Mesendoderm (in vitro differentiated cells): Measurements from ENCODE around the gene CA10.

ENCODE experiments used
- DNase-seq: peaks from one replicate; pipeline ENCODE4 v3.0.0; 2013
- H2AK5ac ChIP-seq: 2 replicates; pipeline ENCODE4 v1.6.1; 2013; ENCODE audit warnings: low read length, inconsistent platforms
- H2BK120ac ChIP-seq: 2 replicates; pipeline ENCODE4 v1.6.1; 2013; ENCODE audit warnings: low read depth, mild to moderate bottlenecking, low read length, moderate library complexity, mixed read lengths
- H2BK15ac ChIP-seq: replicated peaks from 2 replicates; pipeline ENCODE4 v1.6.1; 2013; ENCODE audit warnings: low read depth, mild to moderate bottlenecking, moderate library complexity
- H2BK5ac ChIP-seq: 2 replicates; pipeline ENCODE4 v1.6.1; 2013; ENCODE audit warnings: low read length, inconsistent platforms
- H3K18ac ChIP-seq: 2 replicates; pipeline ENCODE4 v1.6.1; 2013; ENCODE audit warnings: mild to moderate bottlenecking, low read length, mixed read lengths
- H3K23ac ChIP-seq: one replicate; pipeline ENCODE4 v1.6.1; 2013; ENCODE audit warnings: low read length
- H3K27ac ChIP-seq: 2 replicates; pipeline ENCODE4 v1.5.1; 2013; ENCODE audit warnings: low read depth, mild to moderate bottlenecking, inconsistent platforms, low read length, moderate library complexity
- H3K27me3 ChIP-seq: 2 replicates; pipeline ENCODE4 v1.6.1; 2013; ENCODE audit warnings: low read length, control low read depth, mild to moderate bottlenecking, inconsistent platforms; ENCODE audit not compliant: insufficient read depth, poor library complexity
- H3K36me3 ChIP-seq: 2 replicates; pipeline ENCODE4 v1.6.1; 2013; ENCODE audit warnings: low read length, inconsistent platforms; ENCODE audit not compliant: control insufficient read depth, insufficient read depth
- H3K4ac ChIP-seq: one replicate; pipeline ENCODE4 v1.6.1; 2013; ENCODE audit warnings: low read depth, mild to moderate bottlenecking, low read length, moderate library complexity
- H3K4me1 ChIP-seq: 2 replicates; pipeline ENCODE4 v1.6.1; 2013; ENCODE audit warnings: low read depth, low read length, inconsistent platforms; ENCODE audit not compliant: control insufficient read depth
- H3K4me2 ChIP-seq: 2 replicates; pipeline ENCODE4 v1.6.1; 2013; ENCODE audit warnings: low read length
- H3K4me3 ChIP-seq: 2 replicates; pipeline ENCODE4 v1.5.1; 2013; ENCODE audit warnings: mild to moderate bottlenecking, low read length
- H3K56ac ChIP-seq: one replicate; pipeline ENCODE4 v1.6.1; 2013; ENCODE audit warnings: low read length
- H3K79me1 ChIP-seq: 2 replicates; pipeline ENCODE4 v1.6.1; 2013; ENCODE audit warnings: low read length, inconsistent platforms
- H3K79me2 ChIP-seq: 2 replicates; pipeline ENCODE4 v1.6.1; 2013; ENCODE audit warnings: mild to moderate bottlenecking, low read length; ENCODE audit not compliant: control insufficient read depth, insufficient read depth
- H3K9ac ChIP-seq: 2 replicates; pipeline ENCODE4 v1.6.1; 2013; ENCODE audit warnings: low read length, inconsistent platforms
- H4K5ac ChIP-seq: one replicate; pipeline ENCODE4 v1.6.1; 2013; ENCODE audit warnings: low read length
- H4K8ac ChIP-seq: one replicate; pipeline ENCODE4 v1.6.1; 2013; ENCODE audit warnings: low read depth, mild to moderate bottlenecking, control low read depth, low read length, moderate library complexity
- WGBS: extraction: QIAGEN DNeasy Blood & Tissue Kit; methylation state at CpG from one replicate; pipeline ENCODE4 v1.1.7; 2013; ENCODE audit warnings: low lambda C conversion rate, missing lambda C conversion rate; ENCODE audit not compliant: insufficient coverage; ENCODE audit errors: extremely low coverage; 5-methylcytosine and 5-hydroxymethylcytosine counted together

CA10 gene

GRCh38 chr17:51685287-51685909 is 473.1 kb downstream of the CA10 start:
- H3K4me3 ChIP-seq = no peak overlapping the region
- no peak overlapping the region for H3K23ac ChIP-seq
- H3K4me1 ChIP-seq = no peaks in the 10 kb centered on the region
- no peak overlapping the region for H3K56ac ChIP-seq
- H3K4me2 ChIP-seq = no peak overlapping the region
- H2AK5ac ChIP-seq = no peak overlapping the region
- WGBS = no CpG with 5 or more reads among the region's 2 CpGs
- H3K18ac ChIP-seq = no peak overlapping the region
- H3K79me1 ChIP-seq = no peaks in the 10 kb centered on the region
- no peak overlapping the region for H3K27ac ChIP-seq
- no peak overlapping the region for H4K8ac ChIP-seq
- H2BK120ac ChIP-seq = no peak overlapping the region
- H2BK5ac ChIP-seq = no peak overlapping the region
- H3K27me3 ChIP-seq = no peaks in the 10 kb centered on the region
- H3K36me3 ChIP-seq = no peaks in the 10 kb centered on the region
- no peak overlapping the region for H2BK15ac ChIP-seq
- DNase-seq = no peak
- H3K79me2 ChIP-seq = no peaks in the 10 kb centered on the region
- H3K9ac ChIP-seq = no peak overlapping the region
- no peak overlapping the region for H4K5ac ChIP-seq
- H3K4ac ChIP-seq = no peak overlapping the region

- no peak overlapping the region for H2BK15ac ChIP-seq
- DNase-seq = no peak
- H3K18ac ChIP-seq = no peak overlapping the region
- H3K27me3 ChIP-seq = no peaks in the 10 kb centered on the region
- H3K4me1 ChIP-seq = no peaks in the 10 kb centered on the region
- H3K79me1 ChIP-seq = no peaks in the 10 kb centered on the region
- H2BK120ac ChIP-seq = no peak overlapping the region
- no peak overlapping the region for H3K9ac ChIP-seq
- no peaks in the 10 kb centered on the region for H3K36me3 ChIP-seq
- H3K27ac ChIP-seq = no peak overlapping the region
- no peak overlapping the region for H3K56ac ChIP-seq
- no peak overlapping the region for H3K23ac ChIP-seq
- H3K4me3 ChIP-seq = no peak overlapping the region
- no peak overlapping the region for H4K8ac ChIP-seq
- H3K79me2 ChIP-seq = no peaks in the 10 kb centered on the region
- no CpG with 5 or more reads among the region's 5 CpGs for WGBS
- no peak overlapping the region for H3K4ac ChIP-seq
- H2BK5ac ChIP-seq = no peak overlapping the region
- H2AK5ac ChIP-seq = no peak overlapping the region
- H4K5ac ChIP-seq = no peak overlapping the region
- H3K4me2 ChIP-seq = no peak overlapping the region
These were observed 474.3 kb downstream of the CA10 start for GRCh38 chr17:51684214-51684613.

- H3K4me3 ChIP-seq = no peak overlapping the region
- H3K23ac ChIP-seq = no peak overlapping the region
- no peak overlapping the region for H3K4ac ChIP-seq
- no peak overlapping the region for H2BK5ac ChIP-seq
- no peak overlapping the region for H3K27ac ChIP-seq
- no peaks in the 10 kb centered on the region for H3K79me1 ChIP-seq
- no peak overlapping the region for H3K4me2 ChIP-seq
- no CpG with 5 or more reads among the region's 10 CpGs for WGBS
- no peak overlapping the region for H2BK120ac ChIP-seq
- no peak overlapping the region for H3K18ac ChIP-seq
- H3K27me3 ChIP-seq = no peaks in the 10 kb centered on the region
- no peaks in the 10 kb centered on the region for H3K79me2 ChIP-seq
- no peak overlapping the region for H4K5ac ChIP-seq
- no peak for DNase-seq
- no peak overlapping the region for H4K8ac ChIP-seq
- H3K4me1 ChIP-seq = no peaks in the 10 kb centered on the region
- no peak overlapping the region for H2BK15ac ChIP-seq
- H3K36me3 ChIP-seq = no peaks in the 10 kb centered on the region
- H3K9ac ChIP-seq = no peak overlapping the region
- no peak overlapping the region for H2AK5ac ChIP-seq
- H3K56ac ChIP-seq = no peak overlapping the region
These were observed 475.2 kb downstream of the CA10 start for GRCh38 chr17:51683291-51683690.

- Histone ChIP-seq H3K4me3 (no peak overlapping the region), H3K27ac (no peak overlapping the region), H3K18ac (no peak overlapping the region), H3K23ac (no peak overlapping the region), H4K8ac (no peak overlapping the region), H2BK5ac (no peak overlapping the region), H3K79me1 (no peaks in the 10 kb centered on the region), H3K4me2 (no peak overlapping the region), H3K36me3 (no peaks in the 10 kb centered on the region), H2BK15ac (no peak overlapping the region), H3K4me1 (no peaks in the 10 kb centered on the region), H3K4ac (no peak overlapping the region), H2BK120ac (no peak overlapping the region), H3K27me3 (no peaks in the 10 kb centered on the region), H4K5ac (no peak overlapping the region), H2AK5ac (no peak overlapping the region), H3K9ac (no peak overlapping the region), H3K56ac (no peak overlapping the region), H3K79me2 (no peaks in the 10 kb centered on the region)
- no CpG with 5 or more reads among the region's 5 CpGs for WGBS
- DNase-seq = no peak
These were observed 476.4 kb downstream of the CA10 start for GRCh38 chr17:51682115-51682514.

GRCh38 chr17:51677875-51678274 is 480.6 kb downstream of the CA10 start:
- Histone ChIP-seq H3K27ac (no peak overlapping the region), H2BK15ac (no peak overlapping the region), H3K18ac (no peak overlapping the region), H3K4me3 (no peak overlapping the region), H3K56ac (no peak overlapping the region), H3K4me2 (no peak overlapping the region), H2AK5ac (no peak overlapping the region), H3K79me1 (no peaks in the 10 kb centered on the region), H3K79me2 (no peaks in the 10 kb centered on the region), H4K5ac (no peak overlapping the region), H3K27me3 (no peaks in the 10 kb centered on the region), H3K4ac (no peak overlapping the region), H3K9ac (no peak overlapping the region), H4K8ac (no peak overlapping the region), H2BK120ac (no peak overlapping the region), H3K23ac (no peak overlapping the region), H3K4me1 (no peaks in the 10 kb centered on the region), H2BK5ac (no peak overlapping the region), H3K36me3 (no peaks in the 10 kb centered on the region)
- DNase-seq = no peak
- WGBS = no CpG with 5 or more reads among the region's 1 CpG
